22Rv1 (cell line): Measurements from ENCODE around the gene ANAPC16.

Experiments
- CTCF ChIP-seq: fragments of 450-650 bp; IDR thresholded peaks from 2 replicates; pipeline ENCODE4 v1.5.1; 2017; ENCODE audit warnings: mild to moderate bottlenecking
- ZFX ChIP-seq: fragments of 450-650 bp; IDR thresholded peaks from 2 replicates; pipeline ENCODE4 v1.6.1; 2017; ENCODE audit warnings: antibody characterized with exemption, borderline replicate concordance

- TF ChIP-seq CTCF (no peak), ZFX (no peak)
These were observed 40.7 kb upstream of the ANAPC16 start for GRCh38 chr10:72175149-72175548.
